ENCODE measurements around the gene SPHK2.
"Not testable (repeated sequence)": the region's sequence is repeated elsewhere in the genome, so short reads cannot be mapped to it uniquely, and the experiment has no call there.

Gene SPHK2

GRCh38 chr19:48618916-48619691, at the start of gene SPHK2, which contains the start of gene RPL18:
SPHK2 (plus strand) TSS chr19:48619506; CDS start chr19:48620515, 1,009 bp downstream.
RPL18 (minus strand) TSS chr19:48619178; CDS start chr19:48619143, 35 bp downstream.
- DNase-seq (ENCODE audit: low read depth in 2 of 2): peak; percentile 92 to 94

GRCh38 chr19:48569814-48570213, 49.5 kb upstream of the SPHK2 start:
- DNase-seq (ENCODE audit: low read depth in 2 of 2): no peak

GRCh38 chr19:48571378-48572162, 47.7 kb upstream of the SPHK2 start:
- DNase-seq (ENCODE audit: low read depth in 2 of 2): no peak

GRCh38 chr19:48573163-48573505, 46.2 kb upstream of the SPHK2 start:
- DNase-seq (ENCODE audit: low read depth in 2 of 2): no peak

GRCh38 chr19:48575931-48576622, 43.2 kb upstream of the SPHK2 start:
- no peak for DNase-seq (ENCODE audit: low read depth in 2 of 2)

GRCh38 chr19:48577908-48578307, 41.4 kb upstream of the SPHK2 start:
- DNase-seq (ENCODE audit: low read depth in 2 of 2): not testable (repeated sequence)

- DNase-seq (ENCODE audit: low read depth in 2 of 2): no peak
Measured at GRCh38 chr19:48578891-48579290, 40.4 kb upstream of the SPHK2 start.

GRCh38 chr19:48582168-48582567, 37.1 kb upstream of the SPHK2 start:
- DNase-seq (ENCODE audit: low read depth in 2 of 2): no peak

GRCh38 chr19:48587387-48587786, 31.9 kb upstream of the SPHK2 start:
- no peak for DNase-seq (ENCODE audit: low read depth in 2 of 2)

- peak; percentile 73 to 76 for DNase-seq (ENCODE audit: low read depth in 2 of 2)
Measured at GRCh38 chr19:48588670-48589401, 30.5 kb upstream of the SPHK2 start.

GRCh38 chr19:48591021-48591420, 28.3 kb upstream of the SPHK2 start:
- no peak for DNase-seq (ENCODE audit: low read depth in 2 of 2)

- no peak for DNase-seq (ENCODE audit: low read depth in 2 of 2)
Measured at GRCh38 chr19:48595171-48595570, 24.1 kb upstream of the SPHK2 start.

- no peak for DNase-seq (ENCODE audit: low read depth in 2 of 2)
Measured at GRCh38 chr19:48595833-48596232, 23.5 kb upstream of the SPHK2 start.

GRCh38 chr19:48596237-48596636, 23.1 kb upstream of the SPHK2 start:
- no peak for DNase-seq (ENCODE audit: low read depth in 2 of 2)

- DNase-seq (ENCODE audit: low read depth in 2 of 2): no peak
Measured at GRCh38 chr19:48596679-48597465, 22.4 kb upstream of the SPHK2 start.

- no peak for DNase-seq (ENCODE audit: low read depth in 2 of 2)
Measured at GRCh38 chr19:48598996-48599700, 20.2 kb upstream of the SPHK2 start.

- DNase-seq (ENCODE audit: low read depth in 2 of 2): no peak
Measured at GRCh38 chr19:48600679-48601417, 18.5 kb upstream of the SPHK2 start.

GRCh38 chr19:48603001-48603400, 16.3 kb upstream of the SPHK2 start:
- no peak for DNase-seq (ENCODE audit: low read depth in 2 of 2)

GRCh38 chr19:48603449-48603848, 15.9 kb upstream of the SPHK2 start:
- no peak for DNase-seq (ENCODE audit: low read depth in 2 of 2)

GRCh38 chr19:48603850-48604249, 15.5 kb upstream of the SPHK2 start:
- DNase-seq (ENCODE audit: low read depth in 2 of 2): no peak

All from stimulated activated CD8-positive, alpha-beta memory T cell treated with anti-CD3 and anti-CD28 coated beads, Interleukin-2, amount 100 ng/mL, for 1 hour (primary cell).